GM18867 (cell line): ENCODE data around the gene SPATA32.

Experiments used
- ATAC-seq: cut with Tn5 transposase; IDR thresholded peaks from one replicate; pipeline ENCODE4 v1.9.1; 2021; ENCODE audit warnings: mild to moderate bottlenecking, moderate library complexity; ENCODE audit not compliant: unreplicated experiment

SPATA32 gene

GRCh38 chr17:45248132-45248957 is 13.5 kb downstream of the SPATA32 start:
- peak; percentile 58 for ATAC-seq

DNA sequence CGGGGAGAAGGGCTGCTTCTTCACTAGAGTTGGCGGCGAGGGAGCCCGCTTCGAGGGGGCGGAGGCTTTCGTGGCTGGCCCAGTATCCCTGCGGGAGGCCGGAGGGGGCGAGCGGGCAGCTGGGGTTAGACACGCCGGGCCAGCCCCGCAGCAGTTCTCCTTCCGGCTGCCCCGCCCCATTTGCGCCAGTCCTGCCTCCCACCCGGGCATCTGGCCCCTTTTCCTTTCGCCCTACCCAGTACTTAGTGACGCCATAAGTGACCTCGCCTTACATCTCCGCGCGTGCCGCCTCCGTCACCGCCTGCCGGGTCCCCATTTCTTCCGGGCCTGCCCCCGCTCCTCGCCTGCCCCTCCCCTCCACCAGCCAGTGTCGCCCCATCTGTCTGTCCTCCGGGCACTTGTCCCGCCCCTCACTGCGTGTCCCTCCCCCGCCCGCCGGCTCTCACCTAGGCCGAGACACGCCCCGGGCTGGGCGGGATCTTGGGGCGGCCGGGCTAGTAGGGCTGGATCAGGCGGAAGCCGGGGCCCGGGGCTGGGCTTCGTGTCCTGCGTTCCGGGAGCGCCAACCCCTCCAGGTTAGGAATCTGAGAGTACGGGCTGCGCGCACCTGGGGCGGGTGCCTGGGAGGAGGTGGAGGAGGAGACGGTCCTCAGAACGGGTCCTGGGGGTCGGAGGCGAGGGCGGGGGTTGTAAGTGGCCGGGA is 14.3 kb downstream of the SPATA32 start:
- ATAC-seq, result peak; percentile 80

- ATAC-seq, result no peak
Measured at GRCh38 chr17:45246861-45247428, 14.9 kb downstream of the SPATA32 start.

- no peak for ATAC-seq
Measured at GRCh38 chr17:45246338-45246737, 15.6 kb downstream of the SPATA32 start.

GRCh38 chr17:45244725-45245656 is 16.9 kb downstream of the SPATA32 start:
- ATAC-seq, result no peak

- ATAC-seq, result no peak
Measured at GRCh38 chr17:45243750-45244149, 18.1 kb downstream of the SPATA32 start.

DNA sequence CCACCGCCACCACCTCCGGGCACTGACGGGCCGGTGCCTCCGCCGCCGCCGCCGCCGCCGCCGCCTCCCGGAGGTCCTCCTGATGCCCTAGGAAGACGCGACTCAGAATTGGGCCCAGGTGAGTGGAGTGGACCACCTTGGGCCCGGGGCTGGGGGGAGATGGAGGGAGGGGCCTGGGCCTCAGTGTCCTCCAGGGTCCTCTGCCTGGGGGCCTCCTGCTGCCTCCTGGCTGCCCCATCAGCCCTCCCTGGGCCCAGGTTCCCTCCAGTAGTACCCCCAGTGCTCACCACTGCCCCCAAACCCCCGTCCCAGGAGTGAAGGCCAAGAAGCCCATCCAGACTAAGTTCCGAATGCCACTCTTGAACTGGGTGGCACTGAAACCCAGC is 19.9 kb downstream of the SPATA32 start:
- ATAC-seq, result no peak

GRCh38 chr17:45241328-45242028 is 20.4 kb downstream of the SPATA32 start:
- no peak for ATAC-seq

DNA sequence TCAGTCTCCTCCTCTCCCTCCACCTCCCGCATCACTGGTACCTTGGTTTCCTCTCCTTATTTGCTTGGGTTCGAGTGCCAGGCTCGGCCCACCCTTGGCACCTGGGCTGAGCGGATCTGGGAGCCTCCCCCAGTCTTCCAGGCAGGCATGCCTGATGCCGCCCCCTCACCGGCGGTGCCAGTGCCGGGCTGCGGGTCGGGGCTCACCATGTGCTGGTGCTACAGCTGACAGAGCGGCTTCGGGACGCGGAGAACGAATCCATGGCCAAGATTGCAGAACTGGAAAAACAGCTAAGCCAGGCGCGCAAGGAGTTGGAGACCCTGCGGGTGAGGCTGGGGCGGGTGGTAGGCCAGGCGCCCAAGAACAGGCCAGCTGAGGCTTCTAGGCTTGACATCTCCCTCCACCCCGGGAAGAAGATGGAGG is 21.0 kb downstream of the SPATA32 start:
- ATAC-seq, result no peak

DNA sequence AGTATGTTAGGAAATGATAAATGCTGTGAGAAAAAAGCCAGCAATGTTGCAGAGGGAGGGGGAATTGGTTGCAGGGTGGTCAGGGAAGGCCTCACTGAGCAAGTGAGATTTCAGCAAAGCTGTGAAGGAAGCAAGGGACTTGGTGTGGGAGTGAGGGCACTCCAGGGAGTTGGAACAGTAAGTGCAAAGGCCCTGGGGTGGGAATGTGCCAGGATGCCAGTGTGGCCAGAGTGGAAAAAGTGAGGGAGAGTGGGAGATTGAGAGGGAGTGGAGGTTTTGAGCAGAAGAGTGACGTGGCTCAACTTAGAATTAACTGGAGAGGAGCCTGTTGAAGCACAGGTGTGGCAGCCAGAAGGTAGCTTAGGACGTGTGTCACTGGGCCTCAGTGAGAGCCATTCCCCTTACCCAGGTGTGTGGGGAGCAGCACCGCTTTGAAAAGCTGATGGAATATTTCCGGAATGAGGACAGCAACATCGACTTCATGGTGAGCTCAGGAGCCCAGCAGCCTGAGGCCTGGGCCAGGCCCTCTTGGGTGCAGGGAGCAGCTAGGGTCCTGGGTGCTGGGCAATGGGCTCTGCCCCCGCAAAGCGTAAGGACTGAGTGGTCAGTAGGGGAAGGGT is 23.6 kb downstream of the SPATA32 start:
- no peak for ATAC-seq

DNA sequence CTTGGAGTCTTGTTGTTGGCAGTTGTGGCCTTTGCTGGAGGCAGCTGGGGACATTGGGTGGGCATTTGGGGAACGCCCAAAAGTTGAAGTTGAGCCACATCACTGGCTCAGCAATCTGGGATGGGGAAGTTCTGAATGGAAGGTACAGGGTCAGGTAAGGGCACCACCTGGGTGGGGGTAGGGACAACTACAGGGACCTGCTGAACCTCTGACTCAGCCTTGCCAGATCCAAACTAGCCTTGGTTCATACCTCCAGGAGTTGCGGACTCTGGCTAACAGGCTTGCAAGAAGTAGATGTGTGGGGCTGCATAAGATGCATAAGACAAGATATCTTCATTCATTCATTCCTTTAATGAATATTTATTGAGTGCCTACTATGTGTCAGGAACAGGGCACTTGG is 24.2 kb downstream of the SPATA32 start:
- no peak for ATAC-seq

DNA sequence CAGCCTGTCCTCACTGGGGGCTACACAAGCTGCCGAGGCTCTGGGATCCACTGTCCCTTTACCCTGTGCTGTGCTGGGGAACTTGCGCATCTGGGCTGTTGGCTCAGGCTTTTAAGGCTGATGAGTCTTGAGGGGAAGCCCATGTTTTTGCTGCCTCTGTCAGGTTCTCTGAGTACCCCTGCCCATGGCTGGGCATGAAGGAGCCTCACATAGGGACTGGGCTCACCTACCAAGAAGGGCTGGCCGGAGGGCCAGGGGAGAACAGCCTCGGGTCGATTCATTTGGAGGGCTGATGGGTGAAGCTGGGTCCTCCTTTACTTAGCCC is 25.6 kb downstream of the SPATA32 start:
- no peak for ATAC-seq

GRCh38 chr17:45235416-45236281 is 26.2 kb downstream of the SPATA32 start:
- no peak for ATAC-seq

GRCh38 chr17:45234641-45235415 is 27.1 kb downstream of the SPATA32 start:
- no peak for ATAC-seq

DNA sequence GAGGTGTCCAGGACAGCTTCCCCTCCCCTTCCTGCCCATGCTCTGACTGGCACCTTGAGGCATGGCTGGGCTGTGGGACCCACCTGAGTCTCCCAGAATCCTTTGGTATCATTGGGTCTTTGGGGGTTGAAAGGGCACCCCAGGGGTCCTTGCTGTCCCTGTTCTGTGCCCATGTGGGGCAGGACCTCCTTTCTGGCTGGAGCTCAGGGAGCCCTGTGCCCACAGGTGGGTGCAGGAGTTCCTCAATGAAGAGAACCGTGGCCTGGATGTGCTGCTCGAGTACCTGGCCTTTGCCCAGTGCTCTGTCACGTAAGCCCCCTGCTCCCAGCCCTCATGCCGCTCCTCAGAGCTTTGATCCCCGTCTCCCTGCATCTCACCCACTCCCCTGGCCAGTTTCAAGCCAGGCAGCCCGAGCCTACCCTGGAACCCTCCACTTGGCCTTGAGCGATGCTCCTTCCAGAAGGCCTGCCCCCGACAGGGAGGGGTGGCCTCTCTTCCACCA is 28.4 kb downstream of the SPATA32 start:
- ATAC-seq, result no peak

DNA sequence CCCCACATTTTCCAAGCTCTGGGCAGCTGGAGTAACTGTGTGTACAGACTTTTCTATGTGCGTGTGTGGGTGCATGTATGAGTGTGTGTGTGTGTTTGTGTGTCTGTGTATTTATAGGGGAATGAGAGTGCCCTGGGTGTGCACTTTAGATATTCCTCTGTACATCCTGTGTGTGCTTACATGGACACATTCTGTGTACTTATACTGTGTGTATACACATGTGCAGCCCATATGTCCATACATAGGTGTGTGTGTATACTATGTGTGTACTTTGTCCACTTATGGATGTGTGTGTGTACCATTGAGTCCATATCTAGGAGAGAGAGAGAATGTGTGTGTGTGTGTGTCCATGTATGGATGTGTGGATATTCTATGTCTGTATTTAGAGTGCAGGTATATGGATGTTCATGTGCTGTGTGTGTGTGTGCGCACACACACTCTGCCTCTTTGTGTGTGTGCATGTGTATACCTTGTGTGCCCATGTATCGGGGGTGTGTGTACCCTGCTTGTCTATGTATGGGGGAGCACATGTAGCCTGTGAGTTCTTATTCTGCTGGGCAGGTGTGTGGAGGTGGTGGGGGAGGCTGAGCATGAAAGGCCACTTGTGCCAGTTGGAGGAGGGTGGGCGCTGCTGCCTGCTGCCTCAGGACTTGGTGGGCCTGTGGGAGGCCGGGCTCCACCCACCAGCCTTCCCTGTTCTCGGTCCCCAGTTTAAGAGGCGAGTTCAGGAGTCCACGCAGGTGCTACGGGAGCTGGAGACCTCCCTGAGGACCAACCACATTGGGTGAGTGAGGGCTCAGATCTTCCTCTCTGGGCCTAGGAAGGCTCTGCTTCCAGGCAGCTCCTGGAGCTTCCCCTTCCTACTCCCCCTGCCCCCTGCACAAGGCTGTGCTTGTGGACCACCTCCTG is 29.1 kb downstream of the SPATA32 start:
- ATAC-seq, result no peak

DNA sequence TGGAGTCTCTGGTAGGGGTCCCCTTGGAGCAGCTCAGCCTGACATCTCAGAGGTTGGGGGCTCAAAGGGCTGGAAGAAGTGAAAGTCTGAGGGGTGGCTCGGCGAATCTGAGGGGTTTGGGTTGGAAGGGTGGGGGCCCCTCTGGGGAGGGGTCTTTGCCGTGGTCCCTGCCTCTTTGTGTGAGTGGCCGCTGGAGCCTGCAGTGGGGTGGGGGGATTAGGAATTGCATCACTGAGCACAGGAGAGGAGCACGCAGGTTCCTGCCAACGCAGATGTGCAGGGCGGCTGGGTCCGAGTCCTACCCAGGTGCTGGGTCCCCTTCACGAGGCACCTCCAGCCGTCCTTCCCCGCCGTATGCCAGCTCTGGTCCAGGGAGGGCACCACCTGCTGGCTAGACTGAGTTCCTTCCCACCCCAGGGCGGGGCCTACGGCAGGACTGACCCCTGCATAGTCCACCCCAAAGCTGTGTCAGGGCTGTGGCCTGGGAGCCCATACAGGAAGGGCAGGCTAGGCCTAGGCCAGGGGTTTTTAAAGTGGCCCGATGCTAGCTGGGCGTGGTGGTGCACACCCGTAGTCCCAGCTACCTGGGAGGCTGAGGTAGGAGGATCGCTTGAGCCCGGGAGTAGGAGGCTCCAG is 30.3 kb downstream of the SPATA32 start:
- no peak for ATAC-seq
